Globus pallidus (tissue), 1 donor: ENCODE results near the gene ABHD17A.

Experiments used
- DNase-seq: peaks from one replicate; pipeline ENCODE4 v3.0.0-alpha.2; 2015; ENCODE audit warnings: low spot score

Gene ABHD17A

DNA sequence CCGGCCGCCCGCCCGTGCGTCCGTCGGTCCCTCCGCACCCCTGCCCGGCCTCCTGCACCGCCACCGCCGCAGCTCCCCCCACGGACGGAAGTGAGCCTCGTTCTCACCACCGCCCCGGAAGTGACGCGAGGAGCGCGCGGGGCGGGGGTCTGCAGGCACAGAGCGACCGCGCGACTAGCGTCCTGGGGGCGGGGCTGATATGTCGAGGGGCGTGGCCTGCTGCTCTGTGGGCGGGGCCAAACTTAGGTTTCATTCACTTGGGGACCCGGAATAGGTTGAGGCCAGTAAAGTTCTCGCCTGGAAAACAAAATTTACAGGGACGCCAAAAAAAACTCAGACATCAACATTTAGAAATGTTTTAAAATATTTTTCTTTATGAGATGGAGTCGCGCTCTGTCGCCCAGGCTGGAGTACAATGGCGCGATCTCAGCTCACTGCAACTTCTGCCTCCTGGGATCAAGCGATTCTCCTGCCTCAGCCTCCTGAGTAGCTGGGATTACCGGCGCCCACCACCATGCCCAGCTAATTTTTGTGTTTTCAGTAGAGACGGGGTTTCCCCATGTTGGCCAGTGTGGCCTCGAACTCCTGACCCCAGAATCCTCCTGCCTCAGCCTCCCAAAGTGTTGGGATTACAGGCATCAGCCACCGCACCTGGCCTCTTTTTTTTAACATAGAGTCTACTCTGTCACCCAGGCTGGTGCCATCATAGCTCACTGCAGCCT is at the start of gene ABHD17A:
ABHD17A (minus strand) TSS at position 99 of the 722 bp plus-strand sequence. CDS start 3,930 bp downstream, outside the sequence.
- DNase-seq: peak; percentile 92

DNA sequence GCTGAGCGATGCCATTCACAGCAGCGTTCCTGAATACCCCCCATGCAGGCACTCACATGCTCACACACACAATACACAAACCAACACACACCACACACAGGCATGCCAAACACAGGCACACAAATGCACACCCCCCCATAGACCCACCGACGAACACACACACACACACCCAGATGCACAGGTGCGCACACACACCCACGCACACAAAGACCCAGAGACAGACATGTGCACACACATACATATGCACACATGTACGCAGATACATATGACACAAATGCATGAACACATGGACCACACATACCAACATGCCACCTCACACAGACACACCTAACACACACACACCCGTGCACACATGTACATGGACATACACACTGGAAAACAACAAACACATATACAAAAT is 48.6 kb upstream of the ABHD17A start:
- DNase-seq: no peak

DNA sequence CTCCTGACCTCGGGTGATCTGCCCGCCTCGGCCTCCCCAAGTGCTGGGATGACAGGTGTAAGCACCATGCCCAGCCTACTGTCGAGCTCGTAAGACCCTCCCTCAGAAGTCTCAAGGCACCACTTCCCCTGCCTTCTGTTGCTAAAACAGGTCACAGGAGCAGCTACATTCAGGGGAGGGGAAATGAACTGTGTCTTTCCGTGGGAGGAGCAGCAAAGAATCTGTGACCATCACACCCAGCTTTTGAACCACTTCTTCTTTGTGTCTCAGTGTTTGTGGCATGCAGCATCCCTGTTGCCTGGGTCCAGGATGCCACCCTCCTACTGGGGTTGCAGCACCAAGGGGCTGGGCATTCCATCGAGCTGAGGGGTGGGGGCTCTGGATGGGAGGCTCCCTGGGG is 47.9 kb upstream of the ABHD17A start:
- DNase-seq: no peak

DNA sequence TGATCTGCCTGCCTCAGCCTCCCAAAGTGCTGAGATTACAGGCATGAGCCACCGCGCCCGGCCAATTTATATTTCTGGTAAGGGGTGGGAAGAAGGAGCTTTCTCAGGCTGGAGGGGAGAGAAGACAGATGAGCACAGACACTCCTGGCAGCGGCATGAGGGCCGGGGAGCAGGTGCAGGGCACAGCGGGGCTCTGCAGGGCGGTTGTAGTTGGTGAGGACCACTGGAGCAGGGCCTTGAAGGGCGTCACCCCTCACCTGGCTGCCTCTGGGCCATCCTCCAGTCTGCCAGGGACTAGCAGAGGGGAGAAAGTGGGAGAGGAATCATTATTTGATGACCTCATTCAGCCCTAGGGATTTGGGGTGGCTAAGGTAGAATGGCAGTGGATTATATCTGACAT is 47.1 kb upstream of the ABHD17A start:
- DNase-seq: no peak

DNA sequence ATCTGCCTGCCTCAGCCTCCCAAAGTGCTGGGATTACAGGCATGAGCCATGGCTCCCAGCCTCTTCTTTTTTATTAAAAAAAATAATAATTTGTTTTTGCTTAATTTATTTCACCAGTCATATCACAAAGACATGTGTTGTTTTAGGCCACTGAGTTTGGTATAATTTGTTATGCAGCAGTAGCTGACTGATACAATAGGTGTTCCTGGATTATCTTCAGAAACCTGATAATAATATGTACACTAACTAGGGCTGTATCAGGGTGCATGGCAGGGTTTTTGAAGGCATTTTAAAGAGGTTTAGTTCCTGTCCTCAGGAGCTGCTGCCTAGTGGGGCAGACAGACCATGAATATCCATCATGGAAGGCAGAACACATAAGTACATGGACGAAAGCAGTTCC is 46.1 kb upstream of the ABHD17A start:
- DNase-seq: no peak

DNA sequence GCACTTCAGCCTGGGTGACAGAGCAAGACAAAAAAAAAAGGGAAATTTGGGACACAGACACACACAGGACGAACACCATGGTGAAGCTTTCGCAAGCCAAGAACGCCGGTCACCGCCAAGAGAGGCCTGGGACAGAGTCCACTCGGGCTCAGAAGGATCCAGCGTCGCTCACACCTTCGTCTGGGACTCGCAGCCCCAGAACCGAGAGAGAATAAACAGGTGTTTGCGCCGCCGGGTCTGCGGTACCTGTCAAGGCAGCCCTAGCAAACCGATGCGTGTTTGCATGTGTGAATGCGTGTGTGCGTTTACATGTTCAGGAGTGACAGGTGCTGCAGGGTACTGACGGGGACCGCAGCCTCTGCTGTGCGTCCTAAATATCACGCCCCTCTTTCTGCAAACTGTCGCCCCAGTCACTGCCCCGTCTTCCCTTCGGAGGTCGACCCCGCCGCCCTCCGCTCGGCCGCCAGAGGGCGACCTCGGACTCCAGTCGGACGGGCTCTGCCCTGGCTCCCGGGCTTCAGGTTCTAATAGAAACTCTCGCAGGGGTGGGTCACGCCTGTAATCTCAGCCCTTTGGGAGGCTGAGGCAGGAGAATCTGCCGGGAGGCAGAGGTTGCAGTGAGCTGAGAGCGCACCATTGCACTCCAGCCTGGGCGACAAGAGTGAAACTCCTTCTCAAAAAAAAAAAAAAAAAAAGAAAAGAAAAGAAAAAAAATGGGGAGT is 43.9 kb upstream of the ABHD17A start:
- DNase-seq: peak; percentile 68

DNA sequence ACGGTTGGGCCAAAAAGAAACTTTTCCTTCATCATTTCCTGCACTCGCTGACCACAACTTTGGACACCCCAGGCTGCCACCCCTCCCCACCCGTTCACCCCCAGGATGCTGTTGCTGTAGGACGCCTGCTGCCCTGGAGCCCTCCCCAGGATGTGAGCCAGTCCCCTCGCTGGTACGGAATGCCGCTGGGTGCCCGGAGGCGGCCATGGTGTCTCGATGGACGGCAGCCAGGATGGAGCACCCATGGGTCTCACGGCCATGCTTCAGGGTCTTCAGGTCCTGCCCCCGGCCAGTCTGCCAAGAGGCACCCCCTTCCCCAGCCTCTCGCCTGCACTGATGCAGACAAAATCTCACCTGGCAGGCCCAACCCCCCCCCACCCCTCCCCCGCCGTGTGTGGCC is 40.2 kb upstream of the ABHD17A start:
- DNase-seq: no peak

DNA sequence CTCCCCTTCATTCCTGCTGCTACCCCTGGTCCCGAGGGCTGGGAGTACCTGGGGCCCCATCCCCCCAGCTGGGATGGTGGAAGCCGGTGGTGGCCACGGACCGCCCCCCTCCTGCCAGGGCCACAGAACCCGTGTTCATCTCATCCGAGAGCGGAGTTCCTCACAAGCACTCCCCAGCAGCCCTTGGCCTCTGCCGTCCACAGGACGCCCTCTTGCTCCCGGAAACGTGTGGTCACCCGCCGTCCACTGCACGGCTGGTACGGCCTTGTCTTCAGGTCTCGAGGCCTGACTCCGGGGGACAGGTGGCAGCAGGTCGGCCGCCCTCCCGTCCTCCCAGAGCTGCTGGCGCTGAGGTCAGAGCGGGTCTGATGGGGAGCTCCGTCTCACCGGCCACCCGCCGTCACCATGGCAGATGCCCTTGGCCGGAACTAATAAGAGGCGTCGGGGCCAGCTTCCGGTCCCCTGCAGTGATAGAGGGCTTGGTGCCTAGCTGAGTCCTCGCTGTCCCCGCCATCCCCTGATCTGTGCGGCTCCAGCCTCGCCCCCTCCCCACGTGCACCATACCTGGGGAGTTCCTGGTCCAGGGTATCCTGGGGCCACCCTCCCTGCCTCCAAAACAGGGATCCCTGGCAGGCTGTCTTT is 39.1 kb upstream of the ABHD17A start:
- no peak for DNase-seq

DNA sequence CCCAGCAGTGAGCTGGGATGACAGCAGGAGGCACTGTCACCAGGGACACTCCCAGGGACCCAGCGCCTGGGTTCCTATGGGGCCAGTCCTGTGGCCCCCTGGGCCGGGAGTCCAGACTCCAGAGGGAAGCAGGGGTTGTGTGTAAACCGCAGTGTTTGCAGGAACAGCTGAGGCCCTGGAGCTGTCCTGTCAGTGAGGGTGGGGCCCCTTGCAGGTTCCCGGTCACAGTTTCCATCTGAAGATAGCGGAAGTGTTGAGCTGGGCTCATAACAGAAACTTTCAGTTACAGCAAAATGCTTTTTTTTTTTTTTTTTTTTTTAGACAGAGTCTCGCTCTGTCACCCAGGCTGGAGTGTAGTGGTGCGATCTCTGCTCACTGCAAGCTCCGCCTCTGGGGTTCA is 38.0 kb upstream of the ABHD17A start:
- DNase-seq: no peak

DNA sequence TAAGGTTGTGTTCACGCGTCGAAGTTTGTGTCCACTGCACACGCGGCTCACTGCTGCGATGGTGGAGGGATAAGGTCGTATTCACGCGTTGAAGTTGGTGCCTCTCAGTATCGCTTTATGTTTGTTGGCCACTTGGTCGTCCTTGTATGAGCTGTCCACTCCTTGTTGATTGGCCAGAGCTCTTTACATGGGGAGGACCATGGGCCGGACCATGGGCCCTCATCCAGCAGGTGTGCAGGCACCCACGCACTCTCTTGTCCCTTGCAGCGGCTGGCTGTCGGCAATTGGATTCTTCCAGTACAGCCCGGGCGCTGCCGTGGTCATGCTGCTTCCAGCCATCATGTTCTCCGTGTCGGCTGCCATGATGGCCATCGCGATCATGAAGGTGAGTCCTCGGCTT is 37.5 kb upstream of the ABHD17A start:
- no peak for DNase-seq

DNA sequence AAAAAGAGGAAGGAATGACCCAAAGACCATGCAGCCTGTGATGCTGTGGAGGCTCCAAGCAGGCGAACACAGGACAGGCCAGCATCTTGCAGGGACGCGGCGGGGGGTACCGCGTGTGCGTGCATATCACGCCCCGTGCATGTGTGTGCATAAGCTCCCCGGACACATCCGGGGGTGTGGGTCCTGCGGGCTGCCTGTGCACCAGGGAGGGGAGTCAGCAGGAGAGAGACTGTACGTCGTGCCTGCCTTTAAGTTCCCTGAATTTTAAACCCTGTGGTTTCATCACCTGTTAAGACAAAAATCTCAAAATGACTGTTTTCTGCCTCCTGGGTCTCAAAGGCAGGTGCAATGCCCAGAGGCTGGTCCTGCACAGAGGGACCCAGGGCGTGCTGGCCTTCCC is 36.5 kb upstream of the ABHD17A start:
- DNase-seq: no peak

DNA sequence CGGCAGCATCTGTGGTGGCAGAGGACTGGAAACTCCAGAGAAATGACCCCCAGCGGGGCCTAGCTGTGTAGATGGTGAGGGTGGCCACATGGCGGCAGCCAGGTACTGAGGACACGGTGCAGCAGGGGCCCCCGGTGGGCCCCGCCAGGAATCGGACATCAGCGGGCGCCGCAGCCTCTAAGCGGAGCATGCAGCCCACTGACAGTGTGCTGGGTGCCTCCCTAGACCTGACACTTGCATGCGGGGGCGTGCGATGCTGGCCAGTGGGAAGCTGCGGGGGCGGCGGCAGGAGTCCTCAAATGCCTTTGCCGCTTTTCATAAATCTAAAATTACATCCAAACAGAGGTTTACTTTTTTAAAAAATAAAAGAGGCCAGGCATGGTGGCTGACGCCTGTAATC is 36.0 kb upstream of the ABHD17A start:
- DNase-seq: no peak

DNA sequence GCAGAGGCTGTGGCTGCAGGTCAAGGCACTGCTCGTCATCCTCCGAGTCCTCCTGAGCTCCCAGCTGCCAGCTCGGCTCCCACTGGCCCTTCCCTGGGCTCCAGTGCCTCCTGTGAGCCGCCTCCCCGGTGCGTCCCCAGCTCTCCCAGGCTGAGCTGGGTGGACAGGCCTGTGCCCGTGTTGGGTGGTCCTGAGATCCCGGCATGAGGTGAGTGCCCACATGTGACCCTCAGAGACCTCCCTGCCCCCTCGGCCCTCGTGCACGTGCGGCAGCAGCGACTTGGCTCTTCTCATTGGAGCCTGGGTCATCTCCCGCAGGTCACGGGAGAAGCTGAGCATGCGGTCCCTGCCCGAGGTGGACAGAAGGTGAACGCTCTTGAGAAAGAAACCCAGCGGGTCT is 35.3 kb upstream of the ABHD17A start:
- no peak for DNase-seq

DNA sequence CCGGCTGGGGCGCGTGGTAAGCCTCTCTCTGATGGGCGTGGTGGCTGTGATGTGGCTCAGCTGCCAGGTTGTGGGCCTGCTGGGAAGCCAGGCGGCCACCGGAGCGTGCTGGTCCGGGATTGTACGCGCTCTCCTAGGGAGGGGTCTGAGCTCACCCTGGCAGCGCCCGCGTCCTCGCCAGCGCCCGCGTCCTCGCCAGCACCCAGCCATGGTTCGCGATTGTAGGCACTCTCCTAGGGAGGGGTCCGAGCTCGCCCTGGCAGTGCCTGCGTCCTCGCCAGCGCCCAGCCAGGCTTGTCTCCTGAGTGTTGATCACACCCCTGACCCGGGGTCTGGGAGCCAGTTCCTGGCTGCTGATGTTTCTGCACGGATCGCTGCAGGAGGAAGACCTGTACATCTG is 33.7 kb upstream of the ABHD17A start:
- no peak for DNase-seq

DNA sequence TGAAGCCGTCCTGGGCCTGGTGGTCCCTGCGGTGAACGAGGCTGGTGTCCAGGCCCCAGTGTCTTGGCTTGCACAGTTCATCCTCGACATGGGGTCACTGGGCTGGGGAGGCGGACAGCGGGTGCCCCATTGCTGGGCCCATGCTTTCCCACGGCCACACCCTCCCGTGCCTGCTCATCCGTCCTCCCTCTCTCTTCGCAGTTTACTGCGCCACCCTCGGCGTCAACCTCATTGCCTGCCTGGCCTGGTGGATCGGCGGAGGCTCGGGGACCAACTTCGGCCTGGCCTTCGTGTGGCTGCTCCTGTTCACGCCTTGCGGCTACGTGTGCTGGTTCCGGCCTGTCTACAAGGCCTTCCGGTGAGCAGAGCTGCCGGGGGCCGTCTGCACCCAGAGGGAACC is 32.6 kb upstream of the ABHD17A start:
- DNase-seq: no peak

DNA sequence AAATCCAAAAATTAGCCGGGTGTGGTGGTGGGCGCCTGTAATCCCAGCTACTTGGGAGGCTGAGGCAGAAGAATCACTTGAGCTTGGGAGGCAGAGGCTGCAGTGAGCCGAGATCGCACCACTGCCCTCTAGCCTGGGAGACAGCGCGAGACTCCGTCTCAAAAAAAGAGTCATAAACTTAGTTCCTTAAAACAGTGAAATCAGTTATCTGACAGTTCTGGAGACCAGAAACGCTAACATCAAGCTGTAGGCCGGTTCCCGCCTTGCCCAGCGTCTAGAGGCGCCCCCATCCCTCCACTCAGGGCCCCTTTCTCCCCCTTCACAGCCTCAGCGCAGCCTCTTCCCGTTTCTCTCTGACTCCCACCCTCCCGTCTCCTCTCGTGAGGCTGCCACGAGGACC is 31.9 kb upstream of the ABHD17A start:
- DNase-seq: no peak

DNA sequence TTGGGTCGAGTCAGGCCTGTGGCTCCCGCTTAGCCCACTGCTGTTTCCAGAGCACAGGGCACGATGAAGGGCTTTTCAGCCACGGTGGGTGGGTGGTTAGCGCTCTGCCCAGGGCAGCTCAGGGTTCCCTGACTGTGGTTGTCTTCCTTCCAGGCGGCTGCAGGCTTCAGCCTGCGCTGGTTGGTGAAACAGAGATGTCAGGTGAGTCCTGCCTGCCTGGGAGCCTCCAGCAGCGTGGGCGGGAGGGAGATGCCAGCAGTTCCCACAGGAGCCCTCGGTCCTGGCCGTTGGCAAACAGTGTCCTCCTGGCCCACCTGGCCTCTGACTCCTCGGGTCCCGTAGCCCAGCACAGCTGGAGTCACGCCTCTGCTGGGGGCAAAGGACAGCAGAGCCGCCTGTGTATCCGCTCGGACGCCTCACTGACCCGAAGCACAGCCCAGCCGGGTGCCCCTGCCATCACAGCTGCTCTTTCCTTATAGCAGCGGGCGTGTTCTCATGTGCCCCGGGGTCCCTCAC is 29.6 kb upstream of the ABHD17A start:
- no peak for DNase-seq

DNA sequence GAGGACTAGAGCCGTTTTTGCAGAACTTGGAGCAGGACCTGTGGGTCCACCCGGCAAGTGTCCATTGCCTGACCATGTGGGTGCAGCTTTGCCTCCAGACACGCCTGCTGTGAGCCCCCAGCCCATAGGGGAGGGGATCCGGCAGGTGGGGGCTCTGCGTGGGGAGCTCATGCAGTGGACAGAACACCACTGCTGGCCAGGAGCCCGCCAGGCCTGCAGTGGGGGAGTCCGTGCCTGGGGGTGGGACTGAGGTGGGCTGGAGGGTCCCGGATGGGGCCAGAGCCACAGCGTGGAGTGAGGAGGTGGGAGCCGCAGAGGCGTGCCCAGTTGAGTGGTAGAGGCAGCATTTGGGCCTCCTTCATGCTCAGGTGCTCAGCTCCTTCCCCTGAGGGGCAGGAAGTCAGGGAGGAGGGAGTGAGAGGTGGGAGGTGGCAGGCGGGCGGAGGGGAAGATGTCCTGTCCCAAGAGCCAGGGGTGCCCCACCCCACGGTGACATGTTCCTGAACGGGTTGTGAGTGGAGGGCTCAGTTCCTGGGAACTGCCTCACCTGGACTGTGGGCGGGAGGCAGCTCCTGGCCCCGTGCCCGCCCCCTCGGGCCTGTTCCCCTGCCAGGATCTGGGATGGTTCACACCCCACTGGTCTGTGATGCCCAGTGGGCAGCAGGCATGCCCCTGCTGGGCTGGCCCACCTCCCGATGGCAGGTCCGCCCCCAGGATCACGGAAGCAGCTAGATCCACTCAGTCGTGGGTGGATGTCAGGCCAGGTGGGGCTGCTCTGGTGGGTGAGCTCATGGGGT is 28.7 kb upstream of the ABHD17A start:
- no peak for DNase-seq

DNA sequence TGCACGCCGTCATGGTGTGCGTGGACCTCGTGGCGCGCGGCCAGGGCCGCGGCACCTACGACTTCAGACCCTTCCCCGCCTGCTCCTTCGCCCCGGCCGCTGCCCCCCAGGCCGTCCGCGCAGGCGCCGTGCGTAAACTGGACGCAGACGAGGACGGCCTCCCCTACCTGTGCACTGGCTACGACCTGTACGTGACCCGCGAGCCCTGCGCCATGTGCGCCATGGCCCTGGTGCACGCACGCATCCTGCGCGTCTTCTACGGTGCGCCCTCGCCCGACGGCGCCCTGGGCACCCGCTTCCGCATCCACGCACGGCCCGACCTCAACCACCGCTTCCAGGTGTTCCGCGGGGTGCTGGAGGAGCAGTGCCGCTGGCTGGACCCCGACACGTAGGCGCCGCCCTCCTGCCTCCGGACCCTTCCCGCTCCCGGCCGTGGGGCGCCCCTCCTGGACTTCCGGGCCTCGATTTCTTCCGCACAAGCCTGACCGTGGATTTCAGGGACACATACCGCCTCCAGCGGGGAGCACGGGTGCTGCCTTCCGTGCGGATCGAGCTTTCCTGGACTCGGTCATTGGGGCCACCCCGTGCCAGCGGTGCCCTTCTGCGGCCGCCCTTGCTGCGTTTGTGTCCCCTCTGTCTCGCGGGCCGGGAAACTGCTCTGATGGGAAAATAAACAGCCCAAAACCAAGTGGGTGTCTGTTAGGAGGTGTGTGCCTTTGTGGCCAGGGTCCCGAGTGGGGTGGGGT is 27.6 kb upstream of the ABHD17A start:
- no peak for DNase-seq

DNA sequence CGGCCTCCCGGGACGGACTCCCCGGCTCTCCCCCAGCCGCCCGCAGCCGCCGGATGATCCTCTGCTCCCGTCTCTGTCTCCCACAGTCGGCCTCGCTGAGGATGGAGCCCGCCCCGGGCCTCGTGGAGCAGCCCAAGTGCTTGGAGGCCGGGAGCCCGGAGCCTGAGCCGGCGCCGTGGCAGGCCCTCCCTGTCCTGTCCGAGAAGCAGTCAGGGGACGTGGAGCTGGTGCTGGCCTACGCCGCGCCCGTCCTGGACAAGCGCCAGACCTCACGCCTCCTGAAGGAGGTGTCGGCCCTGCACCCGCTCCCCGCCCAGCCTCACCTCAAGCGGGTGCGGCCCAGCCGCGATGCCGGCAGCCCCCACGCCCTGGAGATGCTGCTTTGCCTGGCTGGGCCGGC is 26.7 kb upstream of the ABHD17A start:
- no peak for DNase-seq

DNA sequence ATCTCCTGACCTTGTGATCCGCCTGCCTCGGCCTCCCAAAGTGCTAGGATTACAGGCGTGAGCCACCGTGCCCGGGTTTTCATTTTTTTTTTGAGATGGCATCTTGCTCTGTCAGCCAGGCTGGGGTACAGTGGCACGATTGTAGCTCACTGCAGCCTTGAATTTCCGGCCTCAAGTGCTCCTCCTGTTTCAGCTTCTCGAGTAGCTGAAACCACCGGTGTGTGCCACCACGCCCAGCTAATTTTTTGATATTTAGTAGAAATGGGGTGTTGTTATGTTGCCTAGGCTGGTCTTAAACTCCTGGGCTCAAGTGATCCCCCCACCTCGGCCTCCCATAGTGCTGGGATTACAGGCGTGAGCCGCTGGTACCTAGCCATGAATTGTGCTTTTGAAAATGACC is 25.8 kb upstream of the ABHD17A start:
- no peak for DNase-seq

DNA sequence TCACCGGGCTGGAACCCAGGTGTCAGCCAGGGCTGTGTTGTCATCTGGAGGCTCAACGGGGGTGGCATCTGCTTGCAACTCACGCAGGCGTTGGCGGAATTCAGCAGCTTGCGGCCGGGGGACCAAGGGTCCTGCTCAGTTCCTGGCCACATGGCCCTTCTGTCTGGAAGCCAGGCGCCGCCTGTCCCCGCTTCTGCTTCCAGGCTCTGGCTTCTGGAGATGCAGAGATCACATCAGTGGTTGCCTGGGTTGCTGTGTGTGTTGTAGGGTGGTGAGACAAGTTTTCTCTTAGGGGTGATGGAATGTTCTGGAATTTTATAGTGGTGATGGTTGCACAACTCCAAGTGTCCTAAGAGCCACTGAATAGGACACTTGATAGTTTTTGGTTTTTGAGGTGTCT is 24.9 kb upstream of the ABHD17A start:
- DNase-seq: peak; percentile 31
